H9 (cell line): ENCODE data around the gene PANK2. TPM values are rescaled to one million over a fixed set of nuclear protein-coding genes. Genes with fewer than 3 reads are reported as not detected.

Experiments used
- DNase-seq: peaks from one replicate; pipeline ENCODE4 v3.0.0-alpha.2; 2017
- H2AFZ ChIP-seq: one replicate; pipeline ENCODE4 v1.6.1; 2013; ENCODE audit warnings: mild to moderate bottlenecking, low read length, control low read depth, moderate library complexity
- H2AK5ac ChIP-seq: 2 replicates; pipeline ENCODE4 v1.6.1; 2013; ENCODE audit warnings: low read length, control low read depth, mixed read lengths; ENCODE audit not compliant: insufficient read length
- H2BK120ac ChIP-seq: one replicate; pipeline ENCODE4 v1.6.1; 2013; ENCODE audit warnings: low read depth, mild to moderate bottlenecking, low read length, control low read depth, inconsistent platforms; ENCODE audit not compliant: poor library complexity, severe bottlenecking
- H2BK12ac ChIP-seq: 2 replicates; pipeline ENCODE4 v1.6.1; 2013; ENCODE audit warnings: low read length, control low read depth, mixed read lengths, low read depth; ENCODE audit not compliant: insufficient read length
- H2BK15ac ChIP-seq: 2 replicates; pipeline ENCODE4 v1.6.1; 2013; ENCODE audit warnings: low read depth, low read length, control low read depth
- H2BK20ac ChIP-seq: one replicate; pipeline ENCODE4 v1.6.1; 2013; ENCODE audit warnings: low read depth, mild to moderate bottlenecking, low read length, control low read depth, inconsistent platforms; ENCODE audit not compliant: poor library complexity, severe bottlenecking
- H2BK5ac ChIP-seq: 2 replicates; pipeline ENCODE4 v1.6.1; 2013; ENCODE audit warnings: low read length, control low read depth, mixed read lengths; ENCODE audit not compliant: insufficient read length
- H3K14ac ChIP-seq: 2 replicates; pipeline ENCODE4 v1.6.1; 2013; ENCODE audit warnings: low read length, control low read depth; ENCODE audit not compliant: insufficient read depth
- H3K18ac ChIP-seq: 2 replicates; pipeline ENCODE4 v1.6.1; 2013; ENCODE audit warnings: low read depth, mild to moderate bottlenecking, mixed read lengths, low read length, control low read depth; ENCODE audit not compliant: insufficient read length
- H3K23ac ChIP-seq: 2 replicates; pipeline ENCODE4 v1.6.1; 2013; ENCODE audit warnings: low read length, control low read depth, mixed read lengths, low read depth; ENCODE audit not compliant: insufficient read length
- H3K23me2 ChIP-seq: 2 replicates; pipeline ENCODE4 v1.6.1; 2013; ENCODE audit warnings: low read depth, mild to moderate bottlenecking, mixed read lengths, low read length, control low read depth; ENCODE audit not compliant: insufficient read length, poor library complexity, severe bottlenecking
- H3K27ac ChIP-seq: 2 replicates; pipeline ENCODE4 v1.5.1; 2013; ENCODE audit warnings: low read length, control low read depth, mixed read lengths, low read depth; ENCODE audit not compliant: insufficient read length
- H3K27me3 ChIP-seq: 2 replicates; pipeline ENCODE4 v1.6.1; 2013; ENCODE audit warnings: low read length, control low read depth, inconsistent platforms; ENCODE audit not compliant: insufficient read depth
- H3K4ac ChIP-seq: 2 replicates; pipeline ENCODE4 v1.6.1; 2013; ENCODE audit warnings: low read depth, mild to moderate bottlenecking, control low read depth, inconsistent platforms, low read length, moderate library complexity
- H3K4me1 ChIP-seq: 2 replicates; pipeline ENCODE4 v1.6.1; 2013; ENCODE audit warnings: low read length, control low read depth, inconsistent platforms; ENCODE audit not compliant: insufficient read depth
- H3K4me2 ChIP-seq: 2 replicates; pipeline ENCODE4 v1.6.1; 2013; ENCODE audit warnings: low read length, control low read depth, mixed read lengths; ENCODE audit not compliant: insufficient read length, insufficient read depth
- H3K56ac ChIP-seq: 2 replicates; pipeline ENCODE4 v1.6.1; 2013; ENCODE audit warnings: low read depth, mild to moderate bottlenecking, mixed read lengths, low read length, control low read depth; ENCODE audit not compliant: insufficient read length
- H3K79me1 ChIP-seq: 2 replicates; pipeline ENCODE4 v1.6.1; 2013; ENCODE audit warnings: low read depth, mild to moderate bottlenecking, moderate library complexity, low read length, control low read depth, inconsistent platforms; ENCODE audit not compliant: insufficient read depth, poor library complexity, severe bottlenecking
- H3K79me2 ChIP-seq: 2 replicates; pipeline ENCODE4 v1.6.1; 2013; ENCODE audit warnings: low read length, control low read depth, inconsistent platforms; ENCODE audit not compliant: insufficient read depth
- H3K9ac ChIP-seq: 2 replicates; pipeline ENCODE4 v1.6.1; 2013; ENCODE audit warnings: low read length, control low read depth, mixed read lengths; ENCODE audit not compliant: insufficient read length; ENCODE audit errors: extremely low read depth
- H3K9me3 ChIP-seq: one replicate; pipeline ENCODE4 v1.6.1; 2013; ENCODE audit warnings: low read depth, low read length, inconsistent platforms; ENCODE audit not compliant: control insufficient read depth
- H3T11ph ChIP-seq: one replicate; pipeline ENCODE4 v1.6.1; 2013; ENCODE audit warnings: mild to moderate bottlenecking, low read length, control low read depth, inconsistent platforms
- H4K20me1 ChIP-seq: one replicate; pipeline ENCODE4 v1.6.1; 2013; ENCODE audit not compliant: control insufficient read depth, insufficient read length, insufficient read depth
- H4K5ac ChIP-seq: 2 replicates; pipeline ENCODE4 v1.6.1; 2013; ENCODE audit warnings: low read depth, mild to moderate bottlenecking, mixed read lengths, low read length, control low read depth; ENCODE audit not compliant: insufficient read length
- H4K8ac ChIP-seq: replicated peaks from 2 replicates; pipeline ENCODE4 v1.6.1; 2013; ENCODE audit warnings: low read length, control low read depth, mixed read lengths, low read depth; ENCODE audit not compliant: insufficient read length
- H4K91ac ChIP-seq: 2 replicates; pipeline ENCODE4 v1.6.1; 2013; ENCODE audit warnings: low read depth, mild to moderate bottlenecking, moderate library complexity, mixed read lengths, low read length, control low read depth; ENCODE audit not compliant: insufficient read length
- H3K27ac Mint-ChIP-seq, 3 experiments: 2 replicates in 2 of 3; 3 replicates in 1 of 3; pipeline ENCODE4 v1.8.0; 2020 to 2021; ENCODE audit warnings: mixed read lengths in 3 of 3, mild to moderate bottlenecking in 1 of 3, moderate library complexity in 1 of 3
- H3K27me3 Mint-ChIP-seq: 2 replicates; pipeline ENCODE4 v1.8.0; 2021; ENCODE audit warnings: low read depth, mild to moderate bottlenecking, moderate library complexity, mixed read lengths
- H3K36me3 Mint-ChIP-seq, 3 experiments: 2 replicates in 2 of 3; 3 replicates in 1 of 3; pipeline ENCODE4 v1.8.0; 2020 to 2021; ENCODE audit warnings: low read depth in 3 of 3, mixed read lengths in 3 of 3; ENCODE audit not compliant: insufficient read depth in 1 of 3
- H3K4me1 Mint-ChIP-seq, 2 experiments: 2 replicates each; pipeline ENCODE4 v1.8.0; 2020; ENCODE audit warnings: mixed read lengths in 2 of 2
- H3K4me3 Mint-ChIP-seq, 2 experiments: 2 replicates in 1 of 2; 3 replicates in 1 of 2; pipeline ENCODE4 v1.8.0; 2020 to 2021; ENCODE audit warnings: mild to moderate bottlenecking in 2 of 2, mixed read lengths in 2 of 2, moderate library complexity in 1 of 2
- H3K9me3 Mint-ChIP-seq, 2 experiments: 2 replicates in 1 of 2; 3 replicates in 1 of 2; pipeline ENCODE4 v1.8.0; 2020; ENCODE audit warnings: mild to moderate bottlenecking in 2 of 2, mixed read lengths in 2 of 2, moderate library complexity in 1 of 2
- WGBS: extraction: QIAGEN DNeasy Blood & Tissue Kit; methylation state at CpG from one replicate; pipeline ENCODE4 v1.1.7; 2013; ENCODE audit warnings: missing lambda C conversion rate, low lambda C conversion rate, mixed read lengths; ENCODE audit not compliant: insufficient read length; ENCODE audit errors: extremely low coverage; 5-methylcytosine and 5-hydroxymethylcytosine counted together
- total RNA-seq: library from RNA; stranded (reverse); gene quantifications from 2 replicates; pipeline ENCODE4 v1.2.1, GENCODE V29; 2021
- TF ChIP-seq, protein P1 (sequence below): fragments of 200-600 bp; sonication (generic); conservative IDR thresholded peaks from 3 replicates; pipeline ENCODE4 v1.8.0; 2021; ENCODE audit warnings: antibody characterized with exemption, mild to moderate bottlenecking

PANK2 gene
- total RNA-seq, 1 experiment from 2014 or later: 65.4 TPM

DNA sequence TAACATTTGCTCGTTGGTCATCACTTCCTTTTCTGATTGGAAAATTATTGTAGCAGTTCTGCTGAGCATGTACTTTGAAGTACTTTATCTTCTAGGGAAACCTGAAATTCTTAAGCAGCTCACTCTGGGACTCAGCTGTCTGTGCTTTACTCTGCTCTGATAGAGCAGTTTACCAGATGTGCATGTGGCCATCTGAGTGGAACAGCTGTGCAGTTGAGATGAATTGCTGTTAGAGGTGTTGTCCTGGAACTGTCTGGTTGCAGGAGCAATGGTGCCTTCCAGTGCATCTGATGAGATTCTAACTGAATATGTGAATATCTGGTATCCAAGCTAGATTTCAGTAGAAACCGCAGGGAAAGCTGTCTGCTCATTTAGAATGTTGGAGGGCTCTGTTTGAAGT, 27.2 kb downstream of the PANK2 start:
- no peaks in the 10 kb centered on the region for H3K27me3 Mint-ChIP-seq
- H3K4me2 ChIP-seq: no peak overlapping the region
- no peak overlapping the region for H3K23ac ChIP-seq
- DNase-seq: no peak
- H3K4me3 Mint-ChIP-seq: no peak overlapping the region
- H4K8ac ChIP-seq: no peak overlapping the region
- H3K4me1 Mint-ChIP-seq: no peaks in the 10 kb centered on the region
- no peak overlapping the region for H4K5ac ChIP-seq
- H3K9me3 Mint-ChIP-seq: no peaks in the 10 kb centered on the region
- H2BK20ac ChIP-seq: no peak overlapping the region
- no peak overlapping the region for H2BK5ac ChIP-seq
- no peak overlapping the region for H3K9ac ChIP-seq
- no peak overlapping the region; a peak in 1 of 7 replicates for H3K27ac Mint-ChIP-seq
- H3K23me2 ChIP-seq: no peaks in the 10 kb centered on the region
- H3K79me1 ChIP-seq: peaks cover 4% of the 10 kb centered on the region
- H3K79me2 ChIP-seq: peaks cover 12% of the 10 kb centered on the region; the same call in 1 of the 2 replicates
- H4K91ac ChIP-seq: no peak overlapping the region
- H2BK12ac ChIP-seq: no peak overlapping the region
- no peak overlapping the region for H2BK15ac ChIP-seq
- H3K4ac ChIP-seq: no peak overlapping the region
- H4K20me1 ChIP-seq: no peaks in the 10 kb centered on the region
- no peak overlapping the region for H2BK120ac ChIP-seq
- no peak overlapping the region for H3K27ac ChIP-seq
- H3K14ac ChIP-seq: no peak overlapping the region
- H2AK5ac ChIP-seq: no peak overlapping the region
- H3K36me3 Mint-ChIP-seq: peaks cover 53 to 88% (median 85%) of the 10 kb centered on the region in 3 experiments; a peak in 6 of 7 replicates
- TF ChIP-seq, protein P1, sequence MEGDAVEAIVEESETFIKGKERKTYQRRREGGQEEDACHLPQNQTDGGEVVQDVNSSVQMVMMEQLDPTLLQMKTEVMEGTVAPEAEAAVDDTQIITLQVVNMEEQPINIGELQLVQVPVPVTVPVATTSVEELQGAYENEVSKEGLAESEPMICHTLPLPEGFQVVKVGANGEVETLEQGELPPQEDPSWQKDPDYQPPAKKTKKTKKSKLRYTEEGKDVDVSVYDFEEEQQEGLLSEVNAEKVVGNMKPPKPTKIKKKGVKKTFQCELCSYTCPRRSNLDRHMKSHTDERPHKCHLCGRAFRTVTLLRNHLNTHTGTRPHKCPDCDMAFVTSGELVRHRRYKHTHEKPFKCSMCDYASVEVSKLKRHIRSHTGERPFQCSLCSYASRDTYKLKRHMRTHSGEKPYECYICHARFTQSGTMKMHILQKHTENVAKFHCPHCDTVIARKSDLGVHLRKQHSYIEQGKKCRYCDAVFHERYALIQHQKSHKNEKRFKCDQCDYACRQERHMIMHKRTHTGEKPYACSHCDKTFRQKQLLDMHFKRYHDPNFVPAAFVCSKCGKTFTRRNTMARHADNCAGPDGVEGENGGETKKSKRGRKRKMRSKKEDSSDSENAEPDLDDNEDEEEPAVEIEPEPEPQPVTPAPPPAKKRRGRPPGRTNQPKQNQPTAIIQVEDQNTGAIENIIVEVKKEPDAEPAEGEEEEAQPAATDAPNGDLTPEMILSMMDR: no peak
- no peak overlapping the region for H3K18ac ChIP-seq
- no peaks in the 10 kb centered on the region for H3K27me3 ChIP-seq
- H3K9me3 ChIP-seq: no peaks in the 10 kb centered on the region
- H2AFZ ChIP-seq: no peak overlapping the region
- H3K56ac ChIP-seq: no peak overlapping the region
- H3T11ph ChIP-seq: no peak overlapping the region
- WGBS: no CpG with 5 or more reads among the region's 2 CpGs
- H3K4me1 ChIP-seq: no peaks in the 10 kb centered on the region
